Left ventricle myocardium inferior (tissue), 1 donor: ENCODE measurements around the gene ISM1. TPM values are rescaled to one million over a fixed set of nuclear protein-coding genes. Genes with fewer than 3 reads are reported as not detected.
"Not testable (repeated sequence)": the region's sequence is repeated elsewhere in the genome, so short reads cannot be mapped to it uniquely, and the experiment has no call there.

Experiments used
- DNase-seq: peaks from one replicate; pipeline ENCODE4 v3.0.0-alpha.2; 2020
- H3K27ac ChIP-seq: fragments of 200-600 bp; replicated peaks from 2 replicates; pipeline ENCODE4 v1.8.0; 2021
- H3K27me3 ChIP-seq: fragments of 200-600 bp; 2 replicates; pipeline ENCODE4 v1.8.0; 2021; ENCODE audit warnings: low read depth
- H3K36me3 ChIP-seq: fragments of 200-600 bp; 2 replicates; pipeline ENCODE4 v1.8.0; 2021
- H3K4me1 ChIP-seq: fragments of 200-600 bp; 2 replicates; pipeline ENCODE4 v1.8.0; 2021
- H3K4me3 ChIP-seq: fragments of 200-600 bp; 2 replicates; pipeline ENCODE4 v1.8.0; 2021; ENCODE audit warnings: mild to moderate bottlenecking, moderate library complexity
- H3K9me3 ChIP-seq: fragments of 200-600 bp; replicated peaks from 2 replicates; pipeline ENCODE4 v1.8.0; 2021
- intact Hi-C: fragments of 100-400 bp; cut with micrococcal nuclease; formaldehyde crosslinking; loops from one replicate; pipeline ENCODE4 v1.11.0; 2022
- total RNA-seq: library from RNA; stranded (reverse); fragmentation: NEBNext Ultra II Directional; extraction: Animal tissue kit (Norgen Biotek cat#: 25700); gene quantifications from one replicate; pipeline ENCODE4 v1.2.1, GENCODE V29; 2021
- TF ChIP-seq, protein P1 (sequence below): fragments of 200-600 bp; IDR thresholded peaks from 2 replicates; pipeline ENCODE4 v1.8.0; 2021; ENCODE audit warnings: antibody characterized with exemption, mild to moderate bottlenecking, borderline replicate concordance
- donor health status: DM: no; HTN: yes; CAD: no; lungs with severe emphysema.

Gene ISM1
- total RNA-seq, 1 donor from 2014 or later, result 1.3 TPM

DNA sequence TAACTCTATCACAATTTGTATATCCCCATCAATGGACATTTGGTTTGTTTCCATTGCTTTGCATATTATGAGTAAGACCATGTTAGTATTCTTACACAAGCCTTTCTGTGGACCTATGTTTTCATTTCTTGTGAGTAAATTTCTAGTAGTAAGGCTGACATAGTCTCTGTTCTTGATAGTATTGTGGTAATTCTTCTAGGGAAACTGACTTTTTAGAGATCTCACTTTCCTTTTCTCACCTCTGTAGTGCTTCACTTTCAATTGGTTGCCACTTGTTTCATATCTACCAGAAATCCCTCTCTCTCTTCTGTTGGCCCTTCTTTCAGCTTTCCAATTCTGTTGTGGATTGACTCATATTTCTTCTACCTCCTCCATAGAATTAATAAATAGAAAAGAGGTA, 8.5 kb downstream of the ISM1 start:
- no peak overlapping the region for H3K4me3 ChIP-seq
- peaks cover 8% of the 10 kb centered on the region for H3K27me3 ChIP-seq
- H3K4me1 ChIP-seq, result peaks cover 14% of the 10 kb centered on the region
- no peaks in the 10 kb centered on the region for H3K36me3 ChIP-seq
- H3K27ac ChIP-seq, result no peak overlapping the region
- DNase-seq, result no peak
- peaks cover 15% of the 10 kb centered on the region for H3K9me3 ChIP-seq
- TF ChIP-seq, protein P1, sequence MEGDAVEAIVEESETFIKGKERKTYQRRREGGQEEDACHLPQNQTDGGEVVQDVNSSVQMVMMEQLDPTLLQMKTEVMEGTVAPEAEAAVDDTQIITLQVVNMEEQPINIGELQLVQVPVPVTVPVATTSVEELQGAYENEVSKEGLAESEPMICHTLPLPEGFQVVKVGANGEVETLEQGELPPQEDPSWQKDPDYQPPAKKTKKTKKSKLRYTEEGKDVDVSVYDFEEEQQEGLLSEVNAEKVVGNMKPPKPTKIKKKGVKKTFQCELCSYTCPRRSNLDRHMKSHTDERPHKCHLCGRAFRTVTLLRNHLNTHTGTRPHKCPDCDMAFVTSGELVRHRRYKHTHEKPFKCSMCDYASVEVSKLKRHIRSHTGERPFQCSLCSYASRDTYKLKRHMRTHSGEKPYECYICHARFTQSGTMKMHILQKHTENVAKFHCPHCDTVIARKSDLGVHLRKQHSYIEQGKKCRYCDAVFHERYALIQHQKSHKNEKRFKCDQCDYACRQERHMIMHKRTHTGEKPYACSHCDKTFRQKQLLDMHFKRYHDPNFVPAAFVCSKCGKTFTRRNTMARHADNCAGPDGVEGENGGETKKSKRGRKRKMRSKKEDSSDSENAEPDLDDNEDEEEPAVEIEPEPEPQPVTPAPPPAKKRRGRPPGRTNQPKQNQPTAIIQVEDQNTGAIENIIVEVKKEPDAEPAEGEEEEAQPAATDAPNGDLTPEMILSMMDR, result no peak
- intact Hi-C loops, result no loop called here

DNA sequence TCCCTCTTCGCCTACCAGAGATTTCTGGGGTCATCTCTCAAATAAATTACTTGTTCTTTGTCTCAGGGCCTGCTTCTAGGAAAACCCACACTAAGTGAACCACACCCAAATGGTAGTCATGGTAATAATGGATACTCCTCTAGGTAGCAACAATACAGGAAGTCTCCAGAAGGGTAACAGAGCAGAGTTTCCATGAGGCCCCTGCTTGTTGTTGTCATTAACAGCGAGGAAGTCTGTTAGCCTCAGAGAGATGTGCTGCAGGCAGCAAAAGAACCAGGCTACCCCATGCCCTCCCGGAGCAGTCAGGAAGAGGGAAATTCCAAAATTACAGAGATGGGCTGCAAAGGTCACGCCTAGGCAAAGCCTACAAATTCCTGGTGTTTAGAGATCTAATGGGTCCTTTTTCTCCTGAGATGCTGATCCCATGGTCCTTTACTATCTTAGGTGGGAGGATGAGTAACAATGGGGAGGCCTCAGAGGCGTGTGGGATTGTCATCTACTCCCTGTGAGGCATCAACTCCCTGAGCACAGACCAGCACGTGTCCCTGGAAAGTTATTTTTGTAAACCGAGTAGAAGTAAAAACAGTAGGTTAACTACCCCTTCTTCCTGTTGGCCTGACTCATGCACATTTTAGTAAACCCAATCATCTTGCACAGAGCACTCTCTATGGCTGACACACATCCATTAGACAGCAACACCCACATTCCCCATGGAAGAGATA, 10.1 kb downstream of the ISM1 start:
- TF ChIP-seq, protein P1, result no peak
- Histone ChIP-seq H3K4me1 (peaks cover 13% of the 10 kb centered on the region), H3K9me3 (peaks cover 12% of the 10 kb centered on the region), H3K27me3 (no peaks in the 10 kb centered on the region), H3K36me3 (no peaks in the 10 kb centered on the region), H3K27ac (peak overlapping the region; percentile 72), H3K4me3 (no peak overlapping the region)
- intact Hi-C loops, result no loop called here
- no peak for DNase-seq

DNA sequence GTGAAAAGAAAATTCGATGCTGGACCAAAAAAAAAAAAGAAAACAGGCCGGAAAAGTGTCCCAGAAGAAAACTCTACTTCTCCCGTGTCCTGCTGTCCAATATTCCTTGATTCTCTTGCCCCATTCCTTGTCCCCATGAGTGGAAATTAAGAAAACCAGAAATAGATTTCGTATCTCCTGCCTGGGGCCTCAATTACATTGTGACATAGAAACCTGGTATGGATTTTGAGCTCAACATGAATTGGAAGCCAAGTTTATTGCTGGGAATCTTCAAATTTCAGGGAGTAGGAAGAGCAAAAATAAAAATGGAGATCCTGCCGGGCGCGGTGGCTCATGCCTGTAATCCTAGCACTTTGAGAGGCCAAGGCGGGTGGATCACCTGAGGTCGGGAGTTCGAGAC, 11.9 kb downstream of the ISM1 start:
- no peak overlapping the region for H3K27ac ChIP-seq
- DNase-seq, result no peak
- TF ChIP-seq, protein P1, result no peak
- no peaks in the 10 kb centered on the region for H3K36me3 ChIP-seq
- H3K4me1 ChIP-seq, result peaks cover 13% of the 10 kb centered on the region
- H3K27me3 ChIP-seq, result no peaks in the 10 kb centered on the region
- intact Hi-C loops, result no loop called here
- peaks cover 7% of the 10 kb centered on the region for H3K9me3 ChIP-seq
- no peak overlapping the region for H3K4me3 ChIP-seq

DNA sequence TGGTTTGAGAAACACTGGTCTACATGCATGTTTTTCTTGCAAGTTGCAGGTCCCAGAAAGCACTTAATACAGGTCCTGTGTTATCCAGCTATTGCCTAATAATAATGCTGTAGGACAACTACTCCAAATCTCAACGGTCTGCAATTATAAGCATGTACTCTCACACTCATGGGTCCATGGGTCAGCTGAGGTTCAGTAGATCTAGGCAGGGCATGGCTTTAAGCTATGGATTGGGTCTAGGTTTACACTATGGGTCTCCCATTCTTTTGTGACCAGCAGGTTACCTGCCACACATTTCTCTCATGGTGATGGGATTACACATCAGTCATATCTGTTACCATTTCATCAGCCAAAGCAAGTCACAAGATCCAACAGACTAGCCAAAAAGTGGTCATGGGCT, 13.9 kb downstream of the ISM1 start:
- no peaks in the 10 kb centered on the region for H3K9me3 ChIP-seq
- no peak overlapping the region for H3K27ac ChIP-seq
- peaks cover 13% of the 10 kb centered on the region for H3K4me1 ChIP-seq
- H3K4me3 ChIP-seq, result no peak overlapping the region
- intact Hi-C loops, result no loop called here
- TF ChIP-seq, protein P1, result no peak
- no peaks in the 10 kb centered on the region for H3K36me3 ChIP-seq
- H3K27me3 ChIP-seq, result no peaks in the 10 kb centered on the region
- DNase-seq, result no peak

DNA sequence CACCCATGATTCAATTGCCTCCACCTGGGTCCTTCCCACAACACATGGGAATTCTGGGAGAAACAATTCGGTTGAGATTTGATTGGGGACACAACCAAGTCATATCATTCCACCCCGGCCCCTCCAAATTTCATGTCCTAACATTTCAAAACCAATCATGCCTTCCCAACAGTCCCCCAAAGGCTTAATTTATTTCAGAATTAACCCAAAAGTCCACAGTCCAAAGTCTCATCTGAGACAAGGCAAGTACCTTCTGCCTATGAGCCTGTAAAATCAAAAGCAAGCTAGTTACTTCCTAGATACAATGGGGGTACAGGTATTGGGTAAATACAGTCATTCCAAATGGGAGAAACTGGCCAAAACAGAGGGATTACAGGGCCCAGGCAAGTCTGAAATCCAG, 15.3 kb downstream of the ISM1 start:
- H3K27ac ChIP-seq, result not testable (repeated sequence)

DNA sequence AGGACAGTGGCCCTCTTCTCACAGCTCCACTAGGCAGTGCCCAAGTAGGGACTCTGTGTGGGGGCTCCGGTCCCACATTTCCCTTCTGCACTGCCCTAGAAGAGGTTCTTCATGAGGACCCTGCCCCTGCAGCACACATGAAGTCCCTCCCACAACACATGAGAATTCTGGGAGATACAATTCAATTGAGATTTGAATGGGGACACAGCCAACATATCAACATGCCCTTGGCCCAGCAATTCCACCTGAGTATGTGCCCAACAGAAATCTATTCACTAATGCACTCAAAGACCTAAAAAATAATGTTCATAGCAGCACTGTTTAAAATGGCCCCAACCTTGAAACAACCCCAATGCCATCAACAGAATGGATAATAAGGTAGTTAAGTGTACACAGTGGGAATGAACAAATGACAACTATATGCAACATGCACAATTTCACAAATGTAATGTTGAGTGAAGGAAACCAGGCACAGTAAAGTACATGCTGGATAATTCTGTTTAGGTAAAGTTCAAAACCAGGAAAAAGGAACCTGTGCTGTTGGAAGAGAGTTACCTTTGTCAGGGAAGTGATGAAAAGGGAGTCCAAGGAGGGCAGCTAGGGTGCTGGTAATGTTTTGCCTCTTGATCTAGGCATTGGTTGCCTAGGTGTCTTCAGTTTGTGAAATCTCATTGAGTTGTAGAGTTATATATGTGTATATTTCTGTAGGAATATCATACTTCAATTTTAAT, 16.1 kb downstream of the ISM1 start:
- Histone ChIP-seq H3K4me3 (no peak overlapping the region), H3K36me3 (no peaks in the 10 kb centered on the region), H3K27ac (no peak overlapping the region), H3K9me3 (no peaks in the 10 kb centered on the region), H3K4me1 (no peaks in the 10 kb centered on the region), H3K27me3 (no peaks in the 10 kb centered on the region)
- no peak for DNase-seq
- intact Hi-C loops, result no loop called here
- TF ChIP-seq, protein P1, result no peak

More for the DNA sequence above, 15.3 kb downstream of the ISM1 start:
- H3K4me3 ChIP-seq, H3K36me3 ChIP-seq, H3K27me3 ChIP-seq, intact Hi-C loops, H3K4me1 ChIP-seq, H3K9me3 ChIP-seq, DNase-seq: not testable (repeated sequence)
